Measurements from ENCODE around the gene GPC5. TPM values are rescaled to one million over a fixed set of nuclear protein-coding genes. Genes with fewer than 3 reads are reported as not detected.

The GPC5 gene
- total and polyA plus RNA-seq, 2 of the 13 experiments (the other 11 are each of a cell fraction or from before 2014, with no cell fraction given), result 0.02 to 0.07 TPM

DNA sequence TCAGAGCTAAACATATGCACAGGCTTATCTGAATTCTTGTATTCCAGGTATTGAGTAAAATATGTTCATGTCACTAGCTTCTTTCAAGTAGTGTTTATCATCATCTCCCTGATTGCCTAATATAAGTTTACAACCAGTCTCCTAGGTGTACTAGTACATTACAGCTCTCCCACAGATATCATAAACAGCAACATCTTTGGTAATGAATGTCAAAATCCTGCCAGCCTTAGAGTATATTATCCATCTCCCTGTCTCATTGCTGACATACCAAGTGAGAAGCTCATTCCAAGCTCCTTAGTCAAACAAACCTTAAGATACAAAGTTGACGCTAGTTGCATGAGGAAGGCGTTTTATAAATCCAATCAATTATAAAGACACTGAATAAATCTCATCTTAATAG lies 1139.0 kb downstream of the GPC5 start (continued):
- no peak for TF ChIP-seq U2AF2 (IDR thresholded peaks at IDR 0.05; ENCODE audit: low read depth, low read length)
- TF ChIP-seq, protein P1, sequence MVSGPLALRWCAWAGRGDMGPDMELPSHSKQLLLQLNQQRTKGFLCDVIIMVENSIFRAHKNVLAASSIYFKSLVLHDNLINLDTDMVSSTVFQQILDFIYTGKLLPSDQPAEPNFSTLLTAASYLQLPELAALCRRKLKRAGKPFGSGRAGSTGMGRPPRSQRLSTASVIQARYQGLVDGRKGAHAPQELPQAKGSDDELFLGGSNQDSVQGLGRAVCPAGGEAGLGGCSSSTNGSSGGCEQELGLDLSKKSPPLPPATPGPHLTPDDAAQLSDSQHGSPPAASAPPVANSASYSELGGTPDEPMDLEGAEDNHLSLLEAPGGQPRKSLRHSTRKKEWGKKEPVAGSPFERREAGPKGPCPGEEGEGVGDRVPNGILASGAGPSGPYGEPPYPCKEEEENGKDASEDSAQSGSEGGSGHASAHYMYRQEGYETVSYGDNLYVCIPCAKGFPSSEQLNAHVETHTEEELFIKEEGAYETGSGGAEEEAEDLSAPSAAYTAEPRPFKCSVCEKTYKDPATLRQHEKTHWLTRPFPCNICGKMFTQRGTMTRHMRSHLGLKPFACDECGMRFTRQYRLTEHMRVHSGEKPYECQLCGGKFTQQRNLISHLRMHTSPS (CRISPR knock-in tag; IDR thresholded peaks at IDR 0.05; ENCODE audit: low read depth), result no peak
- no peak for TF ChIP-seq DR1 (CRISPR knock-in tag; IDR thresholded peaks at IDR 0.05)
- no peak for TF ChIP-seq NFE2 (CRISPR knock-in tag; IDR thresholded peaks at IDR 0.05)

DNA sequence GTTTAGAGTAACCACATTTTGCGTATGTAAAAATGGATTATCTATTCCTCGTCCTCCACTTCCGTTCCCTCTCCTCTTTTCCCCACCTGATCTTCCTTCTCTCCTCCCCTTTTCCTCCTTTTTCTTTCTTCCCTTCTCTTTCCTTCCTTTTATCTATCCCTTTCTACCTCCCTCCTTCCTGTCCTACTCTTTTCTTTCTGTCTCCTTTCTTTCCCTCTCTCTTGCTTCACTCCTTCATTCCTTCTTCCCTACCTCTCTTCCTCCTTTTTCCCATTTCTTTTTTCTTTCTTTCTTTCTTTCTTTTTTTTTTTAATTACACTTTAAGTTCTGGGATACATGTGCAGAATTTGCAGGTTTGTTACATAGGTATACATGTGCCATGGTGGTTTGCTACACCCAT lies 1139.7 kb downstream of the GPC5 start:
- TF ChIP-seq ZNF207 (IDR thresholded peaks at IDR 0.05; ENCODE audit: borderline replicate concordance), result no peak
- TF ChIP-seq EZH2 (conservative IDR thresholded peaks at IDR 0.05; ENCODE audit: low read depth, low read length), result no peak
- TF ChIP-seq SSRP1 (CRISPR knock-in tag; IDR thresholded peaks at IDR 0.05), result no peak
- TF ChIP-seq KLF12 (CRISPR knock-in tag; IDR thresholded peaks at IDR 0.05; ENCODE audit: borderline replicate concordance), result no peak
- TF ChIP-seq CEBPG (CRISPR knock-in tag; IDR thresholded peaks at IDR 0.05), result no peak
- TF ChIP-seq, protein P2, sequence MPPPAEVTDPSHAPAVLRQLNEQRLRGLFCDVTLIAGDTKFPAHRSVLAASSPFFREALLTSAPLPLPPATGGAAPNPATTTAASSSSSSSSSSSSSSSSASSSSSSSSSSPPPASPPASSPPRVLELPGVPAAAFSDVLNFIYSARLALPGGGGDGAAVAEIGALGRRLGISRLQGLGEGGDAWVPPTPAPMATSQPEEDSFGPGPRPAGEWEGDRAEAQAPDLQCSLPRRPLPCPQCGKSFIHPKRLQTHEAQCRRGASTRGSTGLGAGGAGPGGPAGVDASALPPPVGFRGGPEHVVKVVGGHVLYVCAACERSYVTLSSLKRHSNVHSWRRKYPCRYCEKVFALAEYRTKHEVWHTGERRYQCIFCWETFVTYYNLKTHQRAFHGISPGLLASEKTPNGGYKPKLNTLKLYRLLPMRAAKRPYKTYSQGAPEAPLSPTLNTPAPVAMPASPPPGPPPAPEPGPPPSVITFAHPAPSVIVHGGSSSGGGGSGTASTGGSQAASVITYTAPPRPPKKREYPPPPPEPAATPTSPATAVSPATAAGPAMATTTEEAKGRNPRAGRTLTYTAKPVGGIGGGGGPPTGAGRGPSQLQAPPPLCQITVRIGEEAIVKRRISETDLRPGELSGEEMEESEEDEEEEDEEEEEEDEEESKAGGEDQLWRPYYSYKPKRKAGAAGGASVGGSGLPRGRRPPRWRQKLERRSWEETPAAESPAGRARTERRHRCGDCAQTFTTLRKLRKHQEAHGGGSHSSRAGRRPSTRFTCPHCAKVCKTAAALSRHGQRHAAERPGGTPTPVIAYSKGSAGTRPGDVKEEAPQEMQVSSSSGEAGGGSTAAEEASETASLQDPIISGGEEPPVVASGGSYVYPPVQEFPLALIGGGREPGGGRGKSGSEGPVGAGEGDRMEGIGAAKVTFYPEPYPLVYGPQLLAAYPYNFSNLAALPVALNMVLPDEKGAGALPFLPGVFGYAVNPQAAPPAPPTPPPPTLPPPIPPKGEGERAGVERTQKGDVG (CRISPR knock-in tag; IDR thresholded peaks at IDR 0.05; ENCODE audit: borderline replicate concordance), result no peak
- TF ChIP-seq, protein P3, sequence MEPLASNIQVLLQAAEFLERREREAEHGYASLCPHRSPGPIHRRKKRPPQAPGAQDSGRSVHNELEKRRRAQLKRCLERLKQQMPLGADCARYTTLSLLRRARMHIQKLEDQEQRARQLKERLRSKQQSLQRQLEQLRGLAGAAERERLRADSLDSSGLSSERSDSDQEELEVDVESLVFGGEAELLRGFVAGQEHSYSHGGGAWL (CRISPR knock-in tag; IDR thresholded peaks at IDR 0.05), result no peak
- no peak for TF ChIP-seq PHF20 (CRISPR knock-in tag; IDR thresholded peaks at IDR 0.05)
- TF ChIP-seq NR1H2 (CRISPR knock-in tag; IDR thresholded peaks at IDR 0.05; ENCODE audit: borderline replicate concordance, low read depth), result no peak
- TF ChIP-seq ZNF724P (CRISPR knock-in tag; IDR thresholded peaks at IDR 0.05; ENCODE audit: borderline replicate concordance), result no peak
- TF ChIP-seq SYNCRIP (IDR thresholded peaks at IDR 0.05; ENCODE audit: insufficient read depth, low read depth, low read length), result no peak
- TF ChIP-seq, protein P4, sequence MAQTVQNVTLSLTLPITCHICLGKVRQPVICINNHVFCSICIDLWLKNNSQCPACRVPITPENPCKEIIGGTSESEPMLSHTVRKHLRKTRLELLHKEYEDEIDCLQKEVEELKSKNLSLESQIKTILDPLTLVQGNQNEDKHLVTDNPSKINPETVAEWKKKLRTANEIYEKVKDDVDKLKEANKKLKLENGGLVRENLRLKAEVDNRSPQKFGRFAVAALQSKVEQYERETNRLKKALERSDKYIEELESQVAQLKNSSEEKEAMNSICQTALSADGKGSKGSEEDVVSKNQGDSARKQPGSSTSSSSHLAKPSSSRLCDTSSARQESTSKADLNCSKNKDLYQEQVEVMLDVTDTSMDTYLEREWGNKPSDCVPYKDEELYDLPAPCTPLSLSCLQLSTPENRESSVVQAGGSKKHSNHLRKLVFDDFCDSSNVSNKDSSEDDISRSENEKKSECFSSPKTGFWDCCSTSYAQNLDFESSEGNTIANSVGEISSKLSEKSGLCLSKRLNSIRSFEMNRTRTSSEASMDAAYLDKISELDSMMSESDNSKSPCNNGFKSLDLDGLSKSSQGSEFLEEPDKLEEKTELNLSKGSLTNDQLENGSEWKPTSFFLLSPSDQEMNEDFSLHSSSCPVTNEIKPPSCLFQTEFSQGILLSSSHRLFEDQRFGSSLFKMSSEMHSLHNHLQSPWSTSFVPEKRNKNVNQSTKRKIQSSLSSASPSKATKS (CRISPR knock-in tag; IDR thresholded peaks at IDR 0.05), result no peak
- no peak for FAIRE-seq
- no peak overlapping the region for H3K4me3 ChIP-seq (replicated peaks in 1 of 3; ENCODE audit: insufficient read depth in 1 of 3, low read depth in 2 of 3, low read length in 3 of 3)
- H4K20me1 ChIP-seq (ENCODE audit: insufficient read depth, low read length), result no peaks in the 10 kb centered on the region
- no TSS peak for BruUV-seq (replicated peaks)
- H3K27me3 ChIP-seq (ENCODE audit: control insufficient read depth in 1 of 2, insufficient read depth in 2 of 2, low read length in 2 of 2), result no peaks in the 10 kb centered on the region; a peak in 1 of 5 replicates
- CTCF ChIA-PET (ENCODE audit: low intra/inter-chr PET ratio, low total read pairs), result no interaction called here
- intact Hi-C loops (cut with micrococcal nuclease; ENCODE audit: unreplicated experiment), result no loop called here
- no peaks in the 10 kb centered on the region for H3K4me1 ChIP-seq (ENCODE audit: insufficient read depth, low read length)
- no peak overlapping the region for H3K4me2 ChIP-seq (ENCODE audit: low read depth, low read length)
- 5% methylated on average over 3 of the region's 3 CpGs for WGBS (ENCODE audit: low lambda C conversion rate)
- no peak for DNase-seq (ENCODE audit: low spot score)
- in situ Hi-C loops (cut with HindIII; ENCODE audit: extremely low pct_ligation_motif_present, low pct_unique_long_range_greater_than_20kb), result no loop called here
- no peak overlapping the region for H2AFZ ChIP-seq (ENCODE audit: low read length)
- no peak for ATAC-seq
- H3K27ac ChIP-seq (ENCODE audit: extremely low read length, insufficient read depth, low read length), result no peak overlapping the region
- POLR2A ChIA-PET, result no interaction called here
- no peaks in the 10 kb centered on the region for H3K9me3 ChIP-seq (ENCODE audit: low read length)
- H3K79me2 ChIP-seq (ENCODE audit: insufficient read depth, low read length), result no peaks in the 10 kb centered on the region
- H3K9ac ChIP-seq (ENCODE audit: insufficient read depth, low read depth, low read length), result no peak overlapping the region
- H3K36me3 ChIP-seq (replicated peaks in 1 of 2; ENCODE audit: control insufficient read depth in 1 of 2, insufficient read depth in 2 of 2, low read length in 2 of 2), result no peaks in the 10 kb centered on the region

Measured in HepG2 (cell line).